NOMO-1 treated with DMSO at 0.1 percent for 48 hours (cell line): ENCODE data around the gene PPP6R2.
"Not testable (repeated sequence)": the region's sequence is repeated elsewhere in the genome, so short reads cannot be mapped to it uniquely, and the experiment has no call there.

Experiments used
- DNase-seq: peaks from one replicate; lab custom pipeline; 2025; ENCODE audit not compliant: unreplicated experiment; lab: John Stamatoyannopoulos, UW

The PPP6R2 gene

DNA sequence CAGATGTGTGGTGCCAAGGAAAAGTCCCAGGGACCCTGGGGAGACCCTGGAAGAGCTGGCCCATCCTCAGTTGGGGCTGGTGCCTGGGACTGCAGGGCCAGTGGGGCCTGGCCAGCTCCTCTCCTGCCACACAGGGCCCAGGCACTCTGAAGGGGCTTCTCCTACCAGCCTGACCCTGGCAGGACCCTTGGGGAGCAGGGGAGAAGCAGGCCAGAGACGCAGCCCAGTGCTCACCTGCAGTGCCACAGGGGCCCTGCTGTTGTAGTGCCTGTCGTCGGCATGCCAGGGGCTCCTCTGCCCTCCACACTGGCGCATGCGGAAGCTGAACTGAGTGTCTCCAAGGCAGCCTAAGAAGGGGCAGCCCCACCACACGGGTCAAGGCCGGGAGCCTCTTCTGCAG, 25.5 kb upstream of the PPP6R2 start:
- DNase-seq = no peak

DNA sequence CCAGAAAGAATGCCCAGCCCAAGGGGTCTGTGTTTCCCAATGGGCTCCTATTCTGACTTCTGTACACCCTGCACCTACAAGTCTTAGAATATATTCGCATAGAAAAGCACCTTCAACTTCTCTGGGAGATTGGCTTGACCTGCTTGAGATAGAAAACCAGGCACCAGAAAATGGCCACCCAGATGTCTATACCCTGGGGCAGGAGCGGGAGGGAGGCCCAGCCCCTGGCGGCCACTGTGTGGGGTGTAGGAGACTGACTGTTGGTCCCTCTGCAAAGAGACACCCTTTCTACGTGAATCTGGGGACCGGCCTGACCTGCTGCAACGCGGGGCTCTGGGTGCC, 24.8 kb upstream of the PPP6R2 start:
- no peak for DNase-seq

DNA sequence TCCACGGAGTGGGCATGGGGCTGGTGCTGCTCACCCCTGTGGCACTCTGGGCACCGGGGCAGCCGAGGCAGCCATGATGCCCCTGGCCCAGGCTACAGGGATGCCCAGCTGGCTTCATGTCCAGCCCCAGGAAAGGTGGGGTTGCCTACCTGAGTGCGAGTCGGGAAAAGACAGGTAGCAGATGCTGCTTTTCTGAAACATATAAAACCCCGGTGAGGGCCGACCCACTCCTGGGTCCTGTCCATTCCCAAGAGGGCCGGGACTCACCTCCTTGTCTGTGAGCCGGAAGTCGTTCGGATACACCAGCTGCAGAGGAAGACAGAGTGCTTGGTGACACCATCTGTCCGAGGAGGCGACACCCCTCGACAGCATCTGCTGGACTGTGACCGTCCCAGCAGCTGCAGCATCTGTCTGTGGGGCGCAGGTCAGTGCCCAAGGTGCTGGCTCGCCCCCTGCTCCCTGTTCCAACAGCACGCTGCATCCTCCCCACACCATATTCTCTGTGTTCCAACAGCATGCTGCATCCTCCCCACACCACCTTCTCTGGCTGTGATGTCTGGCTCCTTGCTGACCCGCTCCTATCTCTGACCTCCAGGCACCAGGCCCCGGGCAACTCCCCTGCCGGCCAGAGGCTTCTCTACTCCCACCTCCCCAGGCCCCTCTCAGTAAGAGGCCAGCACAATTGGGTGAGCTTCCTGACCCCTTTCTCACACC, 24.3 kb upstream of the PPP6R2 start:
- DNase-seq = no peak

DNA sequence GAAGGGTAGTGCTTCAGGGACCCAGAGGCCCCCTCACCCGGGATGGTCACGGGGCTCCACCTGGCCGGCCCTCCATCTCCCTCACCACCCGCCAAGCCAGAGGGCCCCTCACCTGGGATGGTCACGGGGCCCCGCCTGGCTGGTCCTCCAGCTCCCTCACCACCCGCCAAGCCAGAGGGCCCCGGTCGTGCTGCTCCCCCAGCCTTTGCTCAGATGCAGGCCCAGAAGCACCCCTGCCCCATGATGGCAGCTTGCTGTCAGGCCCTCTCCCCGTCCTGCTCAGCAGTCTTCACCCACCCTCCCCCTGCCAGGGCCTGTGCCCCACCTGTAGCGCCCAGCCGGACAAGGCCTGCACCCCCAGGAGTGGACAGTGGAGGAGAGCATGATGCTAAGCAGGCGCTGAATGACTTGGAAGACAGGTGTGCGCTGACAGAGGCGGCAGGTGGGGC, 23.6 kb upstream of the PPP6R2 start:
- DNase-seq = no peak

DNA sequence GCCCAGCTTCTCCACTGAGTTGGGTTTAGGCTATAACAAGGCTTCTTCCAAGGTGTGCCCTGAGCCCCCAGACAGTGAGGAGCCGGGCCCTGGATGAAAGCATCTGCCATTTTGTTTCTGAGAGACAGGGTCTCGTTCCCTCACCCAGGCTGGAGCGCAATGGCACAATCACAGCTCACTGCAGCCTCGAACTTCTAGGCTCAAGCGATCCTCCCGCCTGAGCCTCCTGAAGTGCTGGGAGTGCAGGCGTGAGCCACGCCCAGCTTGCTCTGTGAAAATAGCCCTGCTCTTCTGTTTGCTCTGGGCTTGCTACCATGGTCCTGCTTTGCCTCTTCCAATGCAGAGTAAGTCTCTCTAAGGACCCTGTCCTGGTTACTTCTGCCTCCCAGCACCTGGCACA, 23.0 kb upstream of the PPP6R2 start:
- no peak for DNase-seq

DNA sequence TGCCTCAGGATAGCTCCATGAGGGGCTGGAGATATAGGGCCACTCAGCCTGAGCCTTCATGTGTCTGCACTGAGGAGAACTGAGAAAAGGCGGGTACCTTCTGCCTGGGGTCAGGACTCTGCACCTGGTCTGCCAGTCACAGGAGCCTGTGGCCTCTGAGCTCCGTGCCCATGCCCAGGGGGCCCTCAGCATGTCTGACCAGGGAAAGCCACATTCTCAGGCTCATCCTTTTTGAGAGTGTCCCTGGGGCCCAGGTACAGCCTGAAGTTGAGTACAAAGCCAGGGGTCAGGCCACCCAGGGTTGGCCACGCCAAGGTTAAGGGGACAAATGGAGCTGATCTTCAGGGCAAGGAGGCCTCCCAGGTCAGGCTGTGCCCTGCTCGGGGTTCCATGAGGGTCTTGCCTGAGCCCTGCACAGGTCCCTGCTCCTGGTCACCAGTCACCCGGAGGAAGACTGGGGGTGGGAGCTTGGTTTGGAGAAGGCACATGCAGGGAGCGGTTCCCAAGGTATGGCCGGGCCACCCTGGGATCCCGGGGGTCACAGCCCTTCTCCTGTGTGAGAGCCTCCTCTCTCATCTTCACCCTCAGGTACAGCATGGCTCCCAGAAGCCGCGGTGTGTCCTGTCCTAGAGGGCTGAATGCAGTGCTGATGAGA, 22.3 kb upstream of the PPP6R2 start:
- no peak for DNase-seq

DNA sequence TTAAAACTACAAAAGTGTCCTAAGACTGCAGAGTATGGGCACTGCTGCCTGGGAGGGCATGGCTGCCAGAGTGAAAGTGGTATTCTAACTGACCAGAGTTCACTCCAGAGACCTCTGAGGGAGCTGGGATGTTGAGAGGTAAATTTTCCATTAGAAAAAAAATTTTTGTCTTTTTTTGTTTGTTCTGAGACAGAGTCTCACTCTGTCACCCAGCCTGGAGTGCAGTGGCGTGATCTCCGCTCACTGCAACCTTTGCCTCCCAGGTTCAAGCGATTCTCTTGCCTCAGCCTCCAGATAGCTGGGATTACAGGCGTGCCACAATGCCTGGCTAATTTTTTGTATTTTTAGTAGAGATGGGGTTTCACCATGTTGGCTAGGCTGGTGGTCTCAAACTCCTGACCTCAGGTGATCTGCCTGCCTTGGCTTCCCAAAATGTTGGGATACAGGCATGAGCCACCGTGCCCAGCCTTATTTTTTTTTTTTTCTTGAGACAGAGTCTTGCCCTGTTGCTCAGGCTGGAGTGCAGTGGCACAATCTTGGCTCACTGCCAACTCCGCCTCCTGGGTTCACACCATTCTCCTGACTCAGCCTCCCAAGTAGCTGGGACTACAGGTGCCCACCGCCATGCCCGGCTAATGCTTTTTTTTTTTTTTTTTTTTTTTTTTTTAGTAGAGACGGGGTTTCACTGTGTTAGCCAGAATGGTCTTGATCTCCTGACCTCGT, 20.6 kb upstream of the PPP6R2 start:
- not testable (repeated sequence) for DNase-seq

DNA sequence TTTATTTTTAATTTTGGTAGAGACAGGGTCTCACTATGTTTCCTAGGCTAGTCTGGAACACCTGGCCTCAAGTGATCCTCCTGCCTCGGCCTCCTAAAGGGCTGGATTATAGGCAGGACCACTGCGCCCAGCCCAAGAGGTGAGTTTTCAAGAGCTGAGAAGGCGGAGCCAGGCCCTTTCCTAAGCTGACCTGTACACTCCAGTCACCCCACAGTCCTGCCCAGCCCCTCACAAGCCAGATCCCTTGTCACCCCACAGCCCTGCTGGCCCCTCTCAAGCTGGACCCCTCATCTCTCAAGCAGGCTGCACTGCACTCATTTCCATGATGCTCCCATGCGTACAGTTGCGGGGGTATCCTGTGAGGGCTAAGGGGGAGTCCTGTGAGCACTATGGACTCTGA, 19.2 kb upstream of the PPP6R2 start:
- no peak for DNase-seq

DNA sequence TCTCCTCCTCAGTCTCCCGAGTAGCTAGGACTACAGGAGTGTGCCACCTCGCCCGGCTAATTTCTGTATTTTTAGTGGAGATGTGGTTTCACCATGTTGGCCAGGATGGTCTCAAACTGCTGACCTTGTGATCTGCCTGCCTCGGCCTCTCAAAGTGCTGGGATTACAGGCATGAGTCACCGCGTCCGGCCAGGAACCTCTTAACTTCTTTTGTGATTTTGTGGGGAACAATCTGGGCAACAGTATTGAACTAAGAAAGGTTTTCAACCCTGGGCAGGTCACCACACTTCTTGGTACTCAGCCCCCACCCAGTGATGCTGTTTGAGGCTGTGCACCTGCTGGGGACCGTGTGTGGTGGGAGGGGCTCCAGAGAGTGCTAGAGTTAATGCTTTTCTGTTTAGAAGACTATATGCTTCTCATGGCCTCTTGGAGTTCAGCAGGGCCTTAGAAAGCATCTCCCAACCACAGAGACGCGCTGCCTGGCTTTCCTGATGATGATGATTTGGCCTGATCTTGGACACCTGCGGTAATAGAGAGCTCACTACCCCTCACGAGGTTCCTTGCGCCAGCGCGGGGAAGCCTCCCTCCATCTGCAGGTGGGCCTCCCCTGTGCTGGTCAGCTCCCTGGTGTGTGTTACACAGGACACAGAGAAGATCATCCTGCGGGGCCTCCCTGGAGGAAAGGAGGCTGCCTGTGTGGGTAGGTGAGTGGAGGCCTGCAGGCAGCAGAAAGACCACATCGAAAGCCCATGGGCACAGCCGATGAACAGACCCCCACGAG, 17.5 kb upstream of the PPP6R2 start:
- no peak for DNase-seq

DNA sequence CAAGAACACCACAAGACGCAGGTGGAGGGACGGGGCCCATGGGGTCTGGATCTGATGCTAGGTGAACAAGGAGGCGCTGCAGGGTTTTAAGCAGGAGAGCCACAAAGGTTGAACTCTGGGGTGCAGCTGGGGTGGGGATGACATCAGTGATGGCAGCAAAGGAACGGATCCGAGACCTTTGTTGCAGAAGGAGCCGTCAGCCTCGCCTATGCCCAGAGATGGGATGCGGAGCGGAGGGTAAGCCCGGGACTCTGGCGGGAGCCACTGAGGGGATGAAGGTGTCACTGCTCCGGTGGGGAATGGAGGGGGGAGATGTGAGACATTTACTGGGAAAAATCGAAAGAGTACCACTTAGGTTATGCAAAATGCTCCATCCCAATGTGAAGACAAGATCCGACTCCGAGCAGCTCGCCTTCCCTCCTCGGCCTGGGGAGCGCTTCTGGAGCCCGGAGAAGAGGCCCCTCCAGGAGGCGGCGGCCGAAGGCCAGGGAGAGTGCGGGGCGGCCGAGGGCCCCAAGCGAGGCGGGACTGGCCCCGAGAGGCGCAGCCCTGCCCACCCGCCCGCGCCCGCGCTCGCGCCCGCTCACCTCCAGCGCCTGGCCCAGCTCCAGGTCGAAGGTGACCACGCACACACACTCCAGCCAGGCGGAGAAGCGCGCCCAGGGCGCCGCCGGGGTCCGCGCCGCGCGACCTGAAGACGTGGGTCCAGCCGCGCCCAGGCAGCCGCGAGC, 16.7 kb upstream of the PPP6R2 start:
- no peak for DNase-seq

DNA sequence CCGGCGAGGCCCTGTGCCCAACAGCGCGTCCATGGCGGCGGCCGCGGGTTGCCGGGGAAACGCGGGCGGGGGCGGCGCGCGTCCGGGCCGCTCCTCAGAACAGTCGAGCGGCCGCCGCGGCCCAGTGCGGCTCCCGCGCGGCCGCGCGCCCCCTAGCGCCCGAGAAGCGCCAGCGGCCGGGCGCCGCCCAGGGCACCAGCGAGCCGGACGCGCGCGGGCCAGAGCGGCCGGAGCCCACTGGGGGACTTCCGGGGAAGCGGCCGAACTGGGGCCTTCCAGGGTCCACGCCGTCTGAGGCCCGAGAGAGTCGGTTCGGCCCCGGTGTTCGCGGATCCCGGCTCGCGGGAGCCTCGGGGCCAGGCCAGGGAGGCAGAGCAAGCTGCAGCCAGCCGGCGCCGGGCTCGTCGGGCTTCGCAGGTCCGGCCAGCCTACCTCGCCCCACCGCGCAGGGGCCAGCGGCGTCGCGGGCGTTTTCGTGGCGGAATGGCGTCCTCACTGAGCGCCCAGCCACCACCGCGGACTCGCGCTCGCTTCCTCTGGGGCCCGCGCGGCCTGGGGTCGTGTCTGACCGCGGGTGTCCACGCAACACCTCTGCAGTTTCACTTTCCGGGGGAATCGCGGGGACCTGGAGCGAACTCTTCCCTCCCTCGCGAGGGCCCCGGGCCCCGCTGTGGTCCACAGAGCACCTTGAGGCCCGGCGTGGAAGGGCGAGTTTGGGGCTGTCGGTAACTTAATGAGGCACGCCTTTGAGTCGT, 16.0 kb upstream of the PPP6R2 start, which contains the start of gene DENND6B:
TSS of gene DENND6B (minus strand) at position 57 of the 755 bp plus-strand sequence. CDS start at position 33, 24 bp downstream.
- DNase-seq = peak; percentile 69

DNA sequence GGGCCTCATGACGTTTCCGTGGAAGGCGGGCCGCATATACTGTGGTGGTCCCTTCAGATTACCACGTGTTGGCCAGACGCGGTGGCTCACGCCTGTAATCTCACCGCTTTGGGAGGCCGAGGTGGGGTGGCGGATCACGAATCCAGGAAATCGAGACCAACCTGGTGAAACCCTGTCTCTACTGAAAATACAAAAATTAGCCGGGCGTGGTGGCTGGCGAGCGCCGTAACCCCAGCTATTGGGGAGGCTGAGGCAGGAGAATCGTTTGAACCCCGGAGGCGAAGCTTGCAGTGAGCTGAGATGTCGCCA, 15.5 kb upstream of the PPP6R2 start:
- no peak for DNase-seq

DNA sequence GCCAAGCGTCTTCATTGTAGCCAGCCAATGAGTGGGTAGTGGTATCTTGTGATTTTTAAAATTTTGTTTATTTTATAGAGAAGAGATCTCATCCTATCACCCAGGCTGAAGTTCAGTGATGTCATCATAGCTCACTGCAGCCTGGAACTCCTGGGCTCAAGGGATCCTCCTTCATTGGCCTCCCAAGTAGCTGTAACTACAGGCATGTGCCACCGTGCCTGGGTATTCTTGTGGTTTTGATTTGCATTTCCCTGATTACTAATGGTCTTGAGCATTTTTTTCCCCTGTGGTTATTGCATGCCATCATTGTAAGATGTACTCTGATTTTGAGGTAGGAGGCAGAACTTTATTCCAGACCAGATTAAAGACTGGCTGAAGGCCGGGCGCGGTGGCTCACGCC, 13.9 kb upstream of the PPP6R2 start:
- DNase-seq = no peak

DNA sequence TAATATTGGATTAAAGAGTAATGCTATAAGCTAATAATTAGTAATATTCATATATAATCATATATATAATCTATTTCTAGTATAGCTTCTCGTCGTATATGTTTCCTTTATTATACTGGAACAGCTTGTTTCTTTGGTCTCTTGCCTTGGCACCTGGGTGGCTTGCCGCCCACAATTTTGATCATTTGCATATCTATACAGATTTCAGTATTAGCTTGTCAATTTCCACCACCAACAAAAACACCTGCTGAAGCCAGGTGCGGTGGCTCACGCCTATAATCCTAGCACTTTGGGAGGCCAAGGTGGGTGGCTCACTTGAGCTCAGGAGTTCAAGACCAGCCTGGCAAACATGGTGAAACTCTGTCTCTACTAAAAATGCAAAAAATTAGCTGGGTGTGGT, 8.7 kb upstream of the PPP6R2 start:
- DNase-seq = not testable (repeated sequence)

DNA sequence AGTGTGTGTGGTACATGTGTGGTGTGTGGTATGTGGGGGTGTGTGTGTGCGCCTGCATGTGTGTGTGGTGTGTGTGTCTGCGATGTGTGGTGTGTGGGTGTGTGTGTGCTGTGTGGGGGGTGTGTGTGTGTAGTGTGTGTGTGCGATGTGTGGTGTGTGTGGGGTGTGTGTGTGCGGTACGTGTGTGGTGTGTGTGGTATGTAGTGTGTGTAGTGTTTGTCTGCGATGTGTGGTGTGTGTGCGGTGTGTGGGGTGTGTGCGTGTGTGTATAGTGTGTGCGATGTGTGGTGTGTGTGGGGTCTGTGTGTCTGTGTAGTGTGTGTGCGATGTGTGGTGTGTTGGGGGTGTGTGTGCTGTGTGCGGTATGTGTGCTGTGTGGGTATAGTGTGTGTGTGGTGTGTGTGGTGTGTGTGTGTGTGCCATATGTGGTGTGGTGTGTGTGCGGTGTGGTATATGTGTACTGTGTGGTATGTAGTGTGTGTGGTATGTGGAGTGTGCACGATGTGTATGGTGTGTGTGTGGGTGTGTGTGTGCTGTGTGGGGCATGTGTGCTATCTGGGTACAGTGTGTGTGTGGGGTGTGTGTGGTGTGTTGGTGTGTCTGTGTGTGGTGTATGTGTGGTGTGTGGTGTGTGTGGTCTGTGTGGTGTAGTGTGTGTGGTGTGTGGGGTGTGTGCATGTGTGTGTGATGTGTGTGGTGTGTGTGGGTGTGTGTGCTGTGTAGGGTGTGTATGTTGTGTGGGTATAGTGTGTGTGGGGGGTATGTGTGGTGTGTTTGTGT, 5.7 kb upstream of the PPP6R2 start:
- DNase-seq = no peak

DNA sequence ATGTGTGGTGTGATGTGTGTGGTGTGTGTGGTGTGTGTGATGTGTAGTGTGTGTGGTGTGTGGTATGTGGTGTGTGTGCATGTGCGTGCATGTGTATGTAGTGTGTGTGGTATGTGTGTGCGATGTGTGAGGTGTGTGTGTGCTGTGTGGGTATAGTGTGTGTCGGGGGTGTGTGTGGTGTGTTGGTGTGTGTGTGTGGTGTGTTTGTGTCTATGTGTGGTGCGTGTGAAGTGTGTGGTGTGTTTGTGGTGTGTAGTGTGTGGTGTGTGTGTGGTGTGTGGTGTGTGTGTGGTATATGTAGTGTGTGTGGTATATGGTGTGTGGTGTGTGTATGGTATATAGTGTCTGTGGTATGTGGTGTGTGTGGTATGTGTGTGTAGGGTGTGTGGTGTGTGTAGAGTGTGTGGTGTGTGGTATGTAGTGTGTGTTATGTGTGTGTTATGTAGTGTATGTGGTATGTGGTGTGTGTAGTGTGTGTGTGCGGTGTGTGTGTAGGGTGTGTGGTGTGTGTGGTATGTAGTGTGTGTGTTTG, 5.0 kb upstream of the PPP6R2 start:
- DNase-seq = no peak

DNA sequence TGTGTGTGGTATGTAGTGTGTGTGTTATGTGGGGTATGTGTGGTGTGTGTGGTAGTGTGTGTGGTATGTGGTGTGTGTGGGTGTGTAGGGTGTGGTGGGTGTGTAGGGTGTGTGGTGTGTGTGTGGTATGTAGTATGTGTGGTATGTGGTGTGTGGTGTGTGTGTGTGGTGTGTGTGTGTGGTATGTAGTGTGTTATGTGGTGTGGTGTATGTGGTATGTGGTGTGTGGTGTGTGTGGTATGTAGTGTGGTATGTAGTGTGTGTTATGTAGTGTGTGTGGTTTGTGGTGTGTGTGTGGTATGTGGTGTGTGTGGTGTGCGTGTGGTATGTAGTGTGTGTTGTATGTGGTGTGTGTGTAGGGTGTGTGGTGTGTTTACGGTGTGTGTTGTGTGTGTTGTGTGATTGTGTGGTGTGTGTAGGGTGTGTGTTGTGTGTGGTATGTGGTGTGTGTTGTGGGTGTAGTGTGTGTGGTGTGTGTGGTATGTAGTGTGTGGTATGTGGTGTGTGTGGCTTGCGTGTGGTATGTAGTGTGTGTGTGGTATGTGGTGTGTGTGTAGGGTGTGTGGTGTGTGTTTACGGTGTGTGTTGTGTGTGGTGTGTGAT, 4.2 kb upstream of the PPP6R2 start:
- no peak for DNase-seq

DNA sequence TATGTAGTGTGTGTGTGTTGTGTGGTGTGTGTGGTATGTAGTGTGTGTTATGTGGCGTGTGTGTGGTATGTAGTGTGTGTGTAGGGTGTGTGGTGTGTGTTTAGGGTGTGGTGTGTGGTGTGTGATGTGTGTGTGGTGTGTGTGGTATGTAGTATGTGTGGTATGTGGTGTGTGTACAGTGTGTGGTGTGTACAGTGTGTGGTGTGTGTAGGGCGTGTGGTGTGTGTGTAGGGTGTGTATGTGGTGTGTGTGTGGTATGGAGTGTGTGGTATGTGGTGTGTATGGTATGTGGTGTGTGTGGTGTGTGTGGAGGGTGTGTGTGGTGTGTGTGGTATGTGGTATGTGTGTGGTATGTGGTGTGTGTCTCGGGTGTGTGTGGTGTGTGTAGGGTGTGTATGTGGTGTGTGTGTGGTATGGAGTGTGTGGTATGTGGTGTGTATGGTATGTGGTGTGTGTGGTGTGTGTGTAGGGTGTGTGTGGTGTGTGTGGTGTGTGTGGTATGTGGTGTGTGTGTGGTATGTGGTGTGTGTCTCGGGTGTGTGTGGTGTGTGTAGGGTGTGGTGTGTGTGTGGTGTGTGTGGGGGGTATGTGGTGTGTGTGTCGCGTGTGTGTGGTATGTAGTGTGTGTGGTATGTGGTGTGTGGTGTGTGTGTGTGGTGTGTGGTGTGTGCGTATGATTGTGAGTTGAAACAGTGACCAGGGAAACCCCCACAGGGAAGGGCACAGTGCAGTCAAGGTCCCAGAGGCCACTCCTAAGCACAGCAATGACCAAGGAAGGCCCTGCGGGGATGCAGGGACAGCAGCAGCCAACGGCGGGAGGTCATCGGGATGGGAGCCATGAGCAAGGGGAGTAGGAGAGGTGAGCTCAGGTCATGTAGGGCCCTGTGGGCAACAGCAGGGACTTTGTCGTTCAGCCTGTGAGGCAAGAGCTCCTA, 2.9 kb upstream of the PPP6R2 start:
- peak; percentile 32 for DNase-seq
